GM18505 (cell line): ENCODE data around the gene RDH5.
A peak's percentile ranks its signal among the peaks of the same experiment; 100 is the strongest.

Experiments used
- ATAC-seq: cut with Tn5 transposase; IDR thresholded peaks from one replicate; pipeline ENCODE4 v1.9.1; 2021; ENCODE audit not compliant: unreplicated experiment
- POLR2A ChIP-seq: IDR thresholded peaks from 4 replicates; pipeline ENCODE4 v1.6.1; 2011; ENCODE audit warnings: borderline replicate concordance; ENCODE audit not compliant: insufficient read depth, insufficient read length; ENCODE audit errors: extremely low read depth

The RDH5 gene

DNA sequence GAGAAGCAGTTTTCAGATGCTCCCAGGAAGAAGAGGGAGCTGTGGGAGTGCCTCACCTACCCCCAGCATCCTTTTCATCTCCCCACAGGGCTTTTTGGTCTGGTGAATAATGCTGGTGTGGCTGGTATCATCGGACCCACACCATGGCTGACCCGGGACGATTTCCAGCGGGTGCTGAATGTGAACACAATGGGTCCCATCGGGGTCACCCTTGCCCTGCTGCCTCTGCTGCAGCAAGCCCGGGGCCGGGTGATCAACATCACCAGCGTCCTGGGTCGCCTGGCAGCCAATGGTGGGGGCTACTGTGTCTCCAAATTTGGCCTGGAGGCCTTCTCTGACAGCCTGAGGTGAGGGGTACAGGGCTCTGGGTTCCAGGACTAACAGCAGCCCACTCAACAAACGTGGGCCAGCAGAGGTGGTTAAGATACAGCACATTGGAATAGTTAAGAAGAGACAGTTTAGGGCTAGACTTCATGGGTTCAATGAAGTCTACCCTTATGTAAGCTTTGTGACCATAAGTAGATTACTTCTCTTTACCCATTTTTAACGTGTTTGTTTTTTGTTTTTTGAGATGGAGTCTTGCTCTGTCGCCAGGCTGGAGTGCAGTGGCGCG is 1.5 kb downstream of the RDH5 start:
- ATAC-seq = no peak
- no peak for TF ChIP-seq POLR2A

DNA sequence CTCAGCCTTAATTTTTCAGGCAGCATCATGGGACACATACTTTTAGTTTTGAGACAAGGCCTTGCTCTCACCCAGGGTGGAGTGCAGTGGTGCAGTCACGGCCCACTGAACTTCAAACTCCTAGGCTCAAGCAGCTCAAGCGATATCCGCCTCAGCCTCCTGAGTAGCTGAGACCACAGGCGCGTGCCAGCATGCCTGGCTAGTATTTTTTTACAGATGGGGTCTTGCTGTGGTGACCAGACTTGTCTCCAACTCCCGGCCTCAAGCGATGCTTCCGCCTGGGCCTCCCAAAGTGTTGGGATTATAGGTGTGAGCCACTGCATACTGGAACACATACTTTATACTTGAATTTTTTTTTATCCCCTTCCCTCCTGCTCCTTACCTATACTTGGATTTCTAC is 2.8 kb downstream of the RDH5 start:
- no peak for ATAC-seq
- no peak for TF ChIP-seq POLR2A

DNA sequence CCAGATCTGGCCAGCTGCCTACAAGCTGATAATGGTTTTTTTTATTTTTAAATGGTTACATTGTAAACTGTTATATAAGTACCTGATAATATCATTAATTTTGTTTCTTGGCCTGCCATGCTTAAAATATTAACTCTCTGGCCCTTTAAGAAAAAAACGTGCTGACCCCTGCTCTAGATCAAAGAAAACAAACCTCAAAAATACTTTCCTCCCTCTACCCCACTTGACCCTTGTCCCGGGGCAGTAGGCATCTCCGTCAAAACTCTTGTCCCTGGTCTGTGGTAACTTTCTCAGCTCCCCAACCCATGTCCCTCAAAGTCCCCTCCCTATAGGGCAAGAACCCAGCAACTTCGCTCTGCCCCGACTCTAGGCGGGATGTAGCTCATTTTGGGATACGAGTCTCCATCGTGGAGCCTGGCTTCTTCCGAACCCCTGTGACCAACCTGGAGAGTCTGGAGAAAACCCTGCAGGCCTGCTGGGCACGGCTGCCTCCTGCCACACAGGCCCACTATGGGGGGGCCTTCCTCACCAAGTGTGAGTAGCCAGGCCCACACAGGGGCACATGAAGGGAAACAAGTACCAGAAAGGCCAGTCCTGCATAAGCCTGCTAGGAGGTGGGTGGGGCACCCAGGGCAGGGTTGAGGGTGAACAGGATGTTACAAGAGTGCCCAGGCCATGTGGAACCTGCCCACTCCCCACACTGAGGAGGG is 3.5 kb downstream of the RDH5 start:
- ATAC-seq = no peak
- no peak for TF ChIP-seq POLR2A

DNA sequence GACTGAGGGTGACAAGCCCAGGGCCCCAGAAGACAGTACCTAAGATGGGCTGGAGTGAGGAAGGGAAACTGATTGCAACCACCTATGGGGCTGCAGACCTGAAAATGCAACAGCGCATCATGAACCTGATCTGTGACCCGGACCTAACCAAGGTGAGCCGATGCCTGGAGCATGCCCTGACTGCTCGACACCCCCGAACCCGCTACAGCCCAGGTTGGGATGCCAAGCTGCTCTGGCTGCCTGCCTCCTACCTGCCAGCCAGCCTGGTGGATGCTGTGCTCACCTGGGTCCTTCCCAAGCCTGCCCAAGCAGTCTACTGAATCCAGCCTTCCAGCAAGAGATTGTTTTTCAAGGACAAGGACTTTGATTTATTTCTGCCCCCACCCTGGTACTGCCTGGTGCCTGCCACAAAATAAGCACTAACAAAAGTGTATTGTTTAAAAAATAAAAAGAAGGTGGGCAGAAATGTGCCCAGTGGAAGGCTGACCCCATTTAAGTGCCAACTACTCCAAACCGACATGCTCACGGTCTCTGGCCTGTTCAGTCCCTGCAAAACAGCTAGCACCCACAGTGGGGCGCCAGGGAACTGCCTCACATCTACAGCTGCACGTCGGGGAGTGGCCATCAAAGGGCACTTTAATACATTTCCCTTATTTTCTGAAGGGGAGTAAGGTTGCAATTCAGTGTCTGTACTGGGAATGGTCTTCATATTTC is 4.2 kb downstream of the RDH5 start:
- no peak for TF ChIP-seq POLR2A
- no peak for ATAC-seq

DNA sequence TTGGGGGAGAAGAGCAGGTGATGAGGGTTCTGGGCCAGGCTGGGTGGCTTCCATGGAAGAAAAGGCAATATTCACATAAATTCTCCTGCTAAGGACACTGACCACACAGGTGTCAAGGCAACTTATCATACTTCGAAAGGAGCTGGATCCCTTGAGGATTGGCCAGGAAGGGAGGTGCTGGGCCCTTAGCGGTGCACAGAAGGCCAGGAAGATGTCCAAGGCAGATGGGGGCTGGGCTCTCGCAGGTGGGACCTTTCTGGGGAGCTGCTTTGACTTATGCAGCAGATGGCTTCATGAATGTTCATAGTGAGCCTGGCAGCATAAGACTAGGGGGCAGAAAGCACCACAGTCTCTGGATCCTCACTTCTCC is 4.7 kb downstream of the RDH5 start:
- TF ChIP-seq POLR2A = no peak

DNA sequence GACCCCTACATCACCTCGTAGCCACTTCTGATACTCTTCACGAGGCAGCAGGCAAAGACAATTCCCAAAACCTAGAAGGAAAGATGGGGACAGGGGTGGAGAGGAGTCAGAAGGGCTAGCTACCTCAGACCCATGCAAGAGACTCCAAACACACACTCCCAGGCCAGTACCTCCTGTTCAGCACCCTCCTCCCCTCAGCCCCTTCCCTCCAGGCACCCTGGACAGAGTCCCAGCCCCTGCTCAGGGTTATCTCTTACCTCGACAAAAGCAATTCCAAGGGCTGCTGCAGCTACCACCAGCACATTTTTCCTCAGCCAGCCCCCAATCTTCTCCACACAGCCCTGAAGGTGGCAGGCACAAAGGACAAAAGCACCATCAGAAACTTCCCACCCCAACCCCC is 5.4 kb downstream of the RDH5 start:
- no peak for ATAC-seq
- TF ChIP-seq POLR2A = no peak

More for the DNA sequence above, 4.7 kb downstream of the RDH5 start:
- ATAC-seq = no peak

DNA sequence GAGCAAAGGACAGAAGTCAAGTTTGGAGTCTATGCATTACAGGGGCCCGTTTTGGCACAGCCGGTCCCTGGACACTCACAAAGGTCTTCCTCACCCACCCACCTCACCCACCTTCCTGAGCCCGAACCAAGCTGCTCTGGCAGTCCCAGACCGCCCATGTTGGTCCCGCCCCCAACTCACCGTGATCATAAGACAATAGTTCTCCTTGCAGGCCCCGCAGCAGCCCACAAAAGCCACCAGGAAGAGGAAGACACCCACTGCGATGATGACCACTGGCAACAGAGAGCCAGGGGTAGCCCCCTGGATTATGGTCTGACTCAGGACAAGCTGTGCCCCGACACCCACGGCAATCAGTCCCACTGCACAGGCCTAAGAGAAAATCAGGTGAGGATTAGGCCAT is 6.8 kb downstream of the RDH5 start:
- TF ChIP-seq POLR2A = no peak
- no peak for ATAC-seq

DNA sequence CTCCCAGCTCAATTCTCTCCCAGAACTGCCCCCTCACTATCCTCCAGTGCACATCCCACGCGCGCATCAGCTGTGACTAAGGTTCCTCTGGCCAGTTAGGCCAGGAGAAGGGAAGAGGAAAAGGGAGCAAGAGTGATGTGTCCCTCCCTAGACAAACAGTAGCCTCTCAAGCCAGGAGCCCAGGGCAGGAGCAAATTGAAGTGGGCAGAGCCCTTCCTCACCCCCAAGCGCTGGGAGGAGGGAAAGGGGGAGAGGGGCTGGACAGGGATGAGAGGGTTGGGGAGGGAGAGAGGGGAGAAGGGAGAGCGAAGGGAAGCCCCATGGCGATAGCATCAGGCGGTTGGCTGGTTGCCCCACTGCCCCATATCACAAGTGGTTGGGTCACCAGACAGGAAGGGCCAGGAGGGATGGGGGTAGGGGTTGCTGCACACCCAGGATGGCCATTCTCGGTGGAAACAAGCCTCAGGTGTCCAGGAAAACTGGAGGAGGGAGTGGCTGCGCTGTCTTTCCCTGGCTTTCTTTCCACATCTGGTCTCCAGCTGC is 7.5 kb downstream of the RDH5 start:
- no peak for TF ChIP-seq POLR2A
- ATAC-seq = no peak

DNA sequence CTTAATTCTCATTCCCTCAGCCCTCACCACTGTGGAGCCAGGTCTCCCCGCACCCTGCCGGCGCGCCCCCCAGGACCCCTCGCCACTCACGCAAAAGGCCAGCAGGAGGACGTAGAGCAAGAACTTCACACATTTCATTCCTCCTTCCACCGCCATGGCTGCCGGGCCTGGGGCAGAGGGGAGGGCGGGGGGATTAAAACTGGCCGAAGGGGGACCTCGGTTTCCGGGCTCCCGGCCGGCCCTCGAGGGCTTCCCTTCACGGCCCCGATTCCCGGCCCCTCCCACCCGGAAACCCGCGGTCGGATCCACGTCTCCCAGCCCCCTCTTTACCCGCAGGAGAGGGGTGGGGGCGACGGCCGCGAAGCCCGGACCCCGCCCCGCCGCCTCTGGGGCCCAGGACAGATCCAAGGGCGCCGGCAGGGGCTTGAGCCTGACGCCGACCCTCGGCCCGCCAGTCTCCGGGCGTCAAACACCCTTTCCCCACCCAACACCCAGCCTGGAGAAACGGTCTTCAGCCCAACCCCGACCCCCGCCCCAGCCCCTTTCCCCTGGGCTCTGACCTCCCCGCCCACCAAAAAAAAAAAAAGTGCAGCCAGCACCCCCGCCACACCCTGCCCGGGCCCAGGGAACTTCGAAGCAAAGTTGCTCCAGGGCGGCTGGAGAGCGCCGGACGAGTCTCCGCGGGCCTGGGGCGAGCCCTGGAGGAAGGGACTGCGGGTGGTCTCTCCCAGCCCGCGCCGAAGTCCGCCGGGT is 8.2 kb downstream of the RDH5 start:
- no peak for TF ChIP-seq POLR2A
- peak; percentile 7 for ATAC-seq

DNA sequence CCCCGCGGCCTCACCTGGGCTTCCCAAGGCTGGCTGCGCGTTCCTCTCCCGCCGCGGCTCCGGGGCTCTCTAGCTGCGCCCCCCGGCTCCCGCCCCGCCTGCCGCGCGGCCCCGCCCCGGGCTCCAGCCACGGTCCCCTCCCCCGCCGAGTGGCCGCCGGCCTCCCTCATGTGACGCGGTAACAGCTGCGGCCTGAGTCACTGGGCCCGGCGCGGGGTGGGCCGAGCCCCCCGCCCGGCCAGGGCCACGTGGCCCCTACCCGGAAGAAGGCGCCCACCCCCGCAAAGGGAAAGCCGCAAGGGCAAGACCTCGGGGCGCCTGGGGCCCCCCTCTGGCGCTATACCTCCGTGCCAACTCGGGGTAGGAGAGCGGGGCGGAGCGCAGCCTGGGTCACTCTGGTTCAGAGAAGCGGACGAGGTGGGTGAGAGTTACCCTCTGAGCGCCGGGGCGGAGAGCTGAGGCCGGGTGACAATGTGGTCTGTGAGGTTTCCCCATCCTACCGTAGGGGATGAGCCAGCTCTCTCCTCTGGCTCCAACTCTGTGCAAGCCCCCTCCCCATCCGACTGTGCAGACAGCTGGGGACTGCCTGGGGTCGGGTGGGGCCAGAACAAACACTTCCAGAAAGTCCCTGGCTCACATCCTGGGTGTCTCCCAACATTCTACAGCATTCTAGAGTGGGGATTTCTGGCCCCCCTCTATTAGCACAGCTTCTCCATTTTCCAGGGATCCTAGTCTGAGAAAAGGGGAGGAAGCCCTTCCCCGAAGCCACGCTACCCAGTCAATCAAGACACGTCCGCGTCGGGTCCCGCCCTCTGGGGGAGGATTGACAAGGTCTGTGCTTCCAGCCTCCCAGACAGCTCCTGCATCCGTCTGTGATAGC is 9.0 kb downstream of the RDH5 start, which contains the start of gene CD63:
TSS of gene CD63 (minus strand) at position 71 of the 880 bp plus-strand sequence. CDS start 668 bp downstream, outside the sequence.
- ATAC-seq = peak; percentile 69
- TF ChIP-seq POLR2A = peak; percentile 74

DNA sequence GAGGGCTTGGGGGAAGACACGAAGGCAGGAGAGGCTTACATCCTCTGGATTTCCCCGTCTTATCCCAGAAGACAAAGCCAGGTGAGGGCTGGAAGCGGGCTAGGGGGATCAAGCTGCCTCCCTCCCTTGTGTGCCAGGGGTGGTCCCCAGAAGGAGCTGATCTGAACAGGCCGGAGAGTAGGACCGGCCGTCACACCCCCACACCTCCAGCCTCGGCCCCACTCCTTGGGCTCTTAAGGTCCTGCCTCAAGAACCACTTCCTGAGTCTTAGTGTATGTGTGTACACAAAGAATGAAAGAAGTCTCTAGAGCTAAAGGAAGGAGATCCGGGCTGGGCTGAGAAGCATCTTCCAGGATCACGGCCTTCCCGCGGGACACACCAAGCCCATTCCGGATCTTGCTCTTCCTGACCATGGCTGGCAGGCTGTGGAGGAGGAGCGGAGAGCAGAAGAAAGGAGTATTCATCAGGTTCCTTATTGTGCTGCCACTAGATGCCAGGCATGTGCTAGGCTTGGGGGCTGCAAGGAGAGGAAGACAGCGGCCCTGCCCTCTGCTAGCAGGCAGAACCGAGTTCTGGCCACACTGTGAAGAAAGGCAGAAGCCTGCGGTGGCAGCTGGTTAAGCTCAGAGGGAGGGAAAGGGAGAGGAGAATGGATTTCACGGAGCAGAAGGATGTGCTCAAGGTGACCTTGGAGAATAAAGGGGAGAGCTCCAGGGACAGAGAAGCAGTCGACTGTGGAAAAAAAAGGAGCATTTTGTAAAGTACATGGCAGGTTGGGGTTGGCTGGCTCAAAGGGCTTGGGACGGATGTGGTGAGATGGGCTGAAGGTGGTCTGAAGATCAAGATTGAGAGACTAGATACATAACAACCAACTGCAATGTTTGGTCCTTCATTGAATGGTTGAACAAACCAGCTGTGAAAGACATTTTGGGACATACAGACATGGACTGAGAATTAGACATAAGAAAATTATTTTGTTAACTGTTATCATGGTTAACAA is 9.9 kb downstream of the RDH5 start:
- TF ChIP-seq POLR2A = no peak
- peak; percentile 43 for ATAC-seq
